ENCODE data around the gene DLG1. TPM values are rescaled to one million over a fixed set of nuclear protein-coding genes. Genes with fewer than 3 reads are reported as not detected.
A peak's percentile ranks its signal among the peaks of the same experiment; 100 is the strongest.

DLG1 gene
- total RNA-seq, 4 donors from 2014 or later: 71.4 to 96.7 (median 88.5) TPM

DNA sequence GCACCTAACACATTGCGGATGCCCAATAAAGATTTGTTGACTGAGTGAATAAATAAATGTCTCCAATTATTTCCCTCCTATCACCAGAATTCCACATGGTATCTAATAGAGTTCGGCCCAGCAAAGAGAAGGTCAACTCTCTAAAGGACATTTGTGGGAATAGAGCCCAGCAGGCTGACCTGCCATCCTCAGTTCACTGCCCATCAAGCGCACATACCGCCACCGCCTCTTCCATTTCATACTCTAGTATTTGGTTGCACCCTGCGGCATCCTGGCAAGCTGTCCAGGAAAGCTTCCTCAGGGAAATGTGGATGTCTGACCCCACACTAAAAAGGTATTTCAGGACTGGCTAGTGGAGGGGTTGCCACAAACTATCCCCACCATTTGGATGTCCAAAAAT lies 29.8 kb upstream of the DLG1 start:
- intact Hi-C loops (cut with DNase I; ENCODE audit: low total_unique reads): no loop called here
- 89 to 93% methylated on average over 6 of the region's 6 CpGs for WGBS, 2 donors
- DNase-seq (ENCODE audit: low spot score in 2 of 2): no peak
- no peak overlapping the region for H3K4me3 ChIP-seq (ENCODE audit: low read depth, poor library complexity, severe bottlenecking)
- TF ChIP-seq, protein P1, sequence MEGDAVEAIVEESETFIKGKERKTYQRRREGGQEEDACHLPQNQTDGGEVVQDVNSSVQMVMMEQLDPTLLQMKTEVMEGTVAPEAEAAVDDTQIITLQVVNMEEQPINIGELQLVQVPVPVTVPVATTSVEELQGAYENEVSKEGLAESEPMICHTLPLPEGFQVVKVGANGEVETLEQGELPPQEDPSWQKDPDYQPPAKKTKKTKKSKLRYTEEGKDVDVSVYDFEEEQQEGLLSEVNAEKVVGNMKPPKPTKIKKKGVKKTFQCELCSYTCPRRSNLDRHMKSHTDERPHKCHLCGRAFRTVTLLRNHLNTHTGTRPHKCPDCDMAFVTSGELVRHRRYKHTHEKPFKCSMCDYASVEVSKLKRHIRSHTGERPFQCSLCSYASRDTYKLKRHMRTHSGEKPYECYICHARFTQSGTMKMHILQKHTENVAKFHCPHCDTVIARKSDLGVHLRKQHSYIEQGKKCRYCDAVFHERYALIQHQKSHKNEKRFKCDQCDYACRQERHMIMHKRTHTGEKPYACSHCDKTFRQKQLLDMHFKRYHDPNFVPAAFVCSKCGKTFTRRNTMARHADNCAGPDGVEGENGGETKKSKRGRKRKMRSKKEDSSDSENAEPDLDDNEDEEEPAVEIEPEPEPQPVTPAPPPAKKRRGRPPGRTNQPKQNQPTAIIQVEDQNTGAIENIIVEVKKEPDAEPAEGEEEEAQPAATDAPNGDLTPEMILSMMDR (IDR thresholded peaks at IDR 0.05): no peak
- TF ChIP-seq POLR2A (IDR thresholded peaks at IDR 0.05): no peak

DNA sequence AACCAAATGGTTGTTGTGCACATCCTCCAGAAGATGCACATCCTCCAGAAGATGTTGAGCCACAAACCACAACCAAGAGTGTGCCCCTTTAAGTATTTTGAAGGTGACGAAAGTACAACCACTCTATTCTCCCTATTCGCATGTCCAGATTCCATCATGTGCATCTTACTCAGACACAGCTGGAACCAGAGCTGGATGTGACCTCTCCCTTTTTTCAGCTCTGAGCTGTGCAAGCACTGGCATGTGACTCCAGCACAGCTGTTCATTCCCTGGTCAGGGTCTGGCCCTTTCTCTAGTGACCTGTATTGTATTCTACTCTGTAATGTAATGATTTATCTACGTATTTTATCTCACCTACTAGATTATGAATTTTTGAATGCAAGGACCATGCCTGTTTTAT lies 29.3 kb upstream of the DLG1 start:
- no peak for TF ChIP-seq POLR2A (IDR thresholded peaks at IDR 0.05)
- TF ChIP-seq, protein P1 (IDR thresholded peaks at IDR 0.05): no peak
- intact Hi-C loops (cut with DNase I; ENCODE audit: low total_unique reads): no loop called here
- 39 to 66% methylated on average over 3 of the region's 3 CpGs for WGBS, 2 donors
- peak in 1 of 2 donors; percentile 56 for DNase-seq (ENCODE audit: low spot score in 2 of 2)
- no peak overlapping the region for H3K4me3 ChIP-seq (ENCODE audit: low read depth, poor library complexity, severe bottlenecking)

DNA sequence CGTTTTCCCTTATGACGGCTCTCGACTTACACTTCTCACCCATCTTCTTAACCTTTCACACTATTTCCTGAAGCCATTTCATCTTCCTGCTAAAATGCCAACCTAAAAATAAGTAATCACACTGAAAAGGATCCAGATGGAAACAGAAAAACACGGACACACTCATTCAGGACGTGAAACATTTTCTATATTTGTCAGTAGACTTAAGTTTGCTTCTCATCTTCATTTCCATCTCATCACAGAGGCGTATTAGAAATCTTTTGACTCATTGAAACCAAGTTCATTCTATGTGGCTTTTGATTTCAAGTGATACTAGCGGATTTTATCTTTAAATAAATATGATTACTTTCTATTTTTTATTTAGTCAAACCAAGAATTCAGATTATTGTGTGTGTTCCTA lies 27.4 kb upstream of the DLG1 start:
- WGBS, 2 donors: 82 to 86% methylated on average over 7 of the region's 7 CpGs
- TF ChIP-seq, protein P1 (IDR thresholded peaks at IDR 0.05): no peak
- TF ChIP-seq POLR2A (IDR thresholded peaks at IDR 0.05): no peak
- no peak overlapping the region for H3K4me3 ChIP-seq (ENCODE audit: low read depth, poor library complexity, severe bottlenecking)
- no peak for DNase-seq (ENCODE audit: low spot score in 2 of 2)
- intact Hi-C loops (cut with DNase I; ENCODE audit: low total_unique reads): no loop called here

DNA sequence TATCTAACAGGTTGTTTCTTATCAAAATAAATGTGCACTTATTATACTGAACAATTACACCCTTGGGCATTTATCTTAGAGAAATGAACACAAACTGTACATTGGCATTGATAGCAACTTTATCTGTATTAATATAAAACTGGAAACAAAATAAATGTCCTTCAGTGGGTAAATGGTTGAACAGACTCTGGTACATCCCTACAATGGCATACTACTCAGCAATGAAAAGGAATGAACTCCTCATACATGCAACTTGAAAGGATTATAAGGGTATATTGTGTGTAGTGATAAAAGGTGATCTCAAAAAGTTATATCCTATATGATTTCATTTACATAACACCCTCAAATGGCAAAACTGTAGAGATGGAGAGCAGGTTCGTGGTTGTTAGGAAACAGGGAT lies 23.7 kb upstream of the DLG1 start:
- no peak for TF ChIP-seq POLR2A (IDR thresholded peaks at IDR 0.05)
- TF ChIP-seq, protein P1 (IDR thresholded peaks at IDR 0.05): no peak
- WGBS, 2 donors: 91 to 92% methylated on average over 1 of the region's 1 CpG
- H3K4me3 ChIP-seq (ENCODE audit: low read depth, poor library complexity, severe bottlenecking): no peak overlapping the region
- intact Hi-C loops (cut with DNase I; ENCODE audit: low total_unique reads): no loop called here
- no peak for DNase-seq (ENCODE audit: low spot score in 2 of 2)

DNA sequence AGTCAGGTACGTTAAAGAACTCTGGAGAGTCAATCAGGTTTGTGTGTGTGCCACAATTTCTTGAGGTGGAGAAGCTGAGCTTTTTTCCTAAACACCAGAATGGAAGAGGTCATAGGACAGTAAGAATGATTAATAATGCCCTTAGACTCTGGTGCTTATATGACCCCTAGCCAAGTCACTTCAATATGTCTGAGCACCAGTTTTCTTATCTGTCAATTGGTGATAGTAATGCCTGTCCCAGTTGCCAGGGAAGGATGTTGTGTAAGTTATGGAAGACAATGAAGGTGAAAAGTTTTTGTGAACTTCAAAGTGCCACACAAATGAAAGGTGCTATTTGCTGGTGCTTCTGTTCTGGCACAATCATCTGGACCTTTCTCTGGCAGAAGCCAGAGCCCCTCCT lies 22.2 kb upstream of the DLG1 start:
- intact Hi-C loops (cut with DNase I; ENCODE audit: low total_unique reads): no loop called here
- no peak for DNase-seq (ENCODE audit: low spot score in 2 of 2)
- 68 to 85% methylated on average over 1 of the region's 1 CpG for WGBS, 2 donors
- TF ChIP-seq, protein P1 (IDR thresholded peaks at IDR 0.05): no peak
- no peak for TF ChIP-seq POLR2A (IDR thresholded peaks at IDR 0.05)
- no peak overlapping the region for H3K4me3 ChIP-seq (ENCODE audit: low read depth, poor library complexity, severe bottlenecking)

DNA sequence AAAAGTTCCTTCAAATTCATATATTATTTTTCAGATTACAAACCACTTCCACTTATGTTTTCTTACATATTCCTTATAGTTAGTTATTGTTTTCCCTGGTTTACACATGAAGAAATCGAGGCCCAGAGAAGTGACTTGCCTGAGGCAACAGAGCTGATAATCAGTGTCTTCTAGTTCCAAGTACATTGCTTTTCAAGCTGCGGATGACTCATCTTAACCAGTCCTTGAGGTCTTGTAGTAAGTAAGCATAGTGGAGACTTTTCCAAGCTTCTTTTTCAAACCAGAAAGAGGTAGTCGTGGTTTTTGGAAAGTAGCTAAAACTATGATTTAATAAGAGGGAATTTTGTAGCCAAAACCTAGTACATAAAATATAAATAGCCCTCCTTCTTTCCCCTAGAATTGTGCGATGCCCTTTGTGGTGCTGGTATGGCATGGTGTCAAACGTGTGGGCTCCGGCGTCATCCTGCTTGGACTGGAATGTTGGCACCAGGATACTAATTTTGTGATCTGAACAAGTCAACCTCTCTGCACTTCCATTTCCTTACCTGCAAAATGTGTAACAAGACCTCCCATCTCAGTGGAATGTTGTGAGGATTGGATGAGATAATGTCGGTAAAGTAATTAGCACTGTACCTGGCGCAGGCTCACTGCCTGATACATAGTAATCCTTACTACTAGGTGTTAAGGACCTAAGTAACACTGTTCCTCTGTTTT lies 19.0 kb upstream of the DLG1 start:
- intact Hi-C loops (cut with DNase I; ENCODE audit: low total_unique reads): no loop called here
- no peak overlapping the region for H3K4me3 ChIP-seq (ENCODE audit: low read depth, poor library complexity, severe bottlenecking)
- peak in 1 of 2 donors; percentile 59 for DNase-seq (ENCODE audit: low spot score in 2 of 2)
- 26 to 37% methylated on average over 9 of the region's 9 CpGs for WGBS, 2 donors
- TF ChIP-seq, protein P1 (IDR thresholded peaks at IDR 0.05): no peak
- TF ChIP-seq POLR2A (IDR thresholded peaks at IDR 0.05): no peak
